Nephron (organoid): ENCODE results near the gene MST1R.
A peak's percentile ranks its signal among the peaks of the same experiment; 100 is the strongest.

Experiments used
- H3K27ac Mint-ChIP-seq, 3 experiments: 2 replicates each; pipeline ENCODE4 v1.8.0; 2020; ENCODE audit warnings: mixed read lengths in 3 of 3, mild to moderate bottlenecking in 2 of 3, moderate library complexity in 1 of 3
- H3K27me3 Mint-ChIP-seq: 2 replicates; pipeline ENCODE4 v1.8.0; 2021; ENCODE audit warnings: low read depth, mild to moderate bottlenecking, moderate library complexity, mixed read lengths
- H3K36me3 Mint-ChIP-seq: 2 replicates; pipeline ENCODE4 v1.8.0; 2020; ENCODE audit warnings: low read depth, mixed read lengths
- H3K4me1 Mint-ChIP-seq: 2 replicates; pipeline ENCODE4 v1.8.0; 2020; ENCODE audit warnings: mixed read lengths
- H3K4me3 Mint-ChIP-seq, 3 experiments: 2 replicates each; pipeline ENCODE4 v1.8.0; 2020; ENCODE audit warnings: mild to moderate bottlenecking in 3 of 3, mixed read lengths in 3 of 3, moderate library complexity in 2 of 3
- H3K9me3 Mint-ChIP-seq: 2 replicates; pipeline ENCODE4 v1.8.0; 2020; ENCODE audit warnings: mixed read lengths
- TF ChIP-seq, protein P1 (sequence below), 3 experiments: fragments of 200-600 bp; sonication (generic); IDR thresholded peaks; one replicate each; pipeline ENCODE4 v1.5.0; 2021; ENCODE audit warnings: antibody characterized with exemption in 3 of 3; ENCODE audit not compliant: unreplicated experiment in 3 of 3

The MST1R gene

DNA sequence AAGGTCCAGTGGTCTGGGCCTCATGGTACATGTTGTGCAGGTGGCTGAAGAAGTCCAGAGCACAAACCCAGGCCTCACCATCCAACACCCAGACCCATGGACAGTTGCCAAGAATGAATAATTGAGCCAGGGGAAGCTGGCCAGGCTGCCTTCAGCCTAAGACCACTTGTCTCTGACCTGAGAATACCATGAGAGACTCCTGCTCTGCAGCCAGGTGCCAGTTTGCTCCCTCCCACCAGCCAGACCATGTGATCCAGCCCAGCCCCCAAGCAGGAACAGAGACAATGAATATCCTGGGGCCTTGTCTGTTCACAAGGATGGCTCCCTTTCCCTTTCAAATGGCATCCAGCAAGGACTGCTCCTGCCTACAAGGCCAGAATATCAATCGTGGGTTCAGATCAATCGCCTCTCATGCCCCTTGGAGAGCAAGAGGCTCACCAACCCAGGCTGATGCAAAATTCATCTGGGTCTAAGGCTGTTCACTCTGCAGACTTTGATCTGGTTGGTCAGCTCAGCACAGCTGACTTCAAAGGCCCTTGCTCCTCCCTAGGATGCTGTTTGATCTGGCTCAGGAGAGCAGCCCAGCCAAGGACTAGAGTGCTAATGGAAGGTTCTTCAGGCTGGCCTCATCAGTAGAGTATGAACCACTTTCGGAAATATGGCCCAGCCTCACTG, 60.7 kb downstream of the MST1R start:
- TF ChIP-seq, protein P1, sequence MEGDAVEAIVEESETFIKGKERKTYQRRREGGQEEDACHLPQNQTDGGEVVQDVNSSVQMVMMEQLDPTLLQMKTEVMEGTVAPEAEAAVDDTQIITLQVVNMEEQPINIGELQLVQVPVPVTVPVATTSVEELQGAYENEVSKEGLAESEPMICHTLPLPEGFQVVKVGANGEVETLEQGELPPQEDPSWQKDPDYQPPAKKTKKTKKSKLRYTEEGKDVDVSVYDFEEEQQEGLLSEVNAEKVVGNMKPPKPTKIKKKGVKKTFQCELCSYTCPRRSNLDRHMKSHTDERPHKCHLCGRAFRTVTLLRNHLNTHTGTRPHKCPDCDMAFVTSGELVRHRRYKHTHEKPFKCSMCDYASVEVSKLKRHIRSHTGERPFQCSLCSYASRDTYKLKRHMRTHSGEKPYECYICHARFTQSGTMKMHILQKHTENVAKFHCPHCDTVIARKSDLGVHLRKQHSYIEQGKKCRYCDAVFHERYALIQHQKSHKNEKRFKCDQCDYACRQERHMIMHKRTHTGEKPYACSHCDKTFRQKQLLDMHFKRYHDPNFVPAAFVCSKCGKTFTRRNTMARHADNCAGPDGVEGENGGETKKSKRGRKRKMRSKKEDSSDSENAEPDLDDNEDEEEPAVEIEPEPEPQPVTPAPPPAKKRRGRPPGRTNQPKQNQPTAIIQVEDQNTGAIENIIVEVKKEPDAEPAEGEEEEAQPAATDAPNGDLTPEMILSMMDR (IDR thresholded peaks at IDR 0.05; ENCODE audit: unreplicated experiment in 3 of 3), result no peak
- H3K36me3 Mint-ChIP-seq, result peaks cover 7% of the 10 kb centered on the region
- no peaks in the 10 kb centered on the region for H3K27me3 Mint-ChIP-seq
- peak overlapping the region in 2 of 3 experiments; percentile 18 to 37 for H3K27ac Mint-ChIP-seq
- H3K4me3 Mint-ChIP-seq, result no peak overlapping the region
- H3K9me3 Mint-ChIP-seq, result no peaks in the 10 kb centered on the region
- peaks cover 28% of the 10 kb centered on the region for H3K4me1 Mint-ChIP-seq

DNA sequence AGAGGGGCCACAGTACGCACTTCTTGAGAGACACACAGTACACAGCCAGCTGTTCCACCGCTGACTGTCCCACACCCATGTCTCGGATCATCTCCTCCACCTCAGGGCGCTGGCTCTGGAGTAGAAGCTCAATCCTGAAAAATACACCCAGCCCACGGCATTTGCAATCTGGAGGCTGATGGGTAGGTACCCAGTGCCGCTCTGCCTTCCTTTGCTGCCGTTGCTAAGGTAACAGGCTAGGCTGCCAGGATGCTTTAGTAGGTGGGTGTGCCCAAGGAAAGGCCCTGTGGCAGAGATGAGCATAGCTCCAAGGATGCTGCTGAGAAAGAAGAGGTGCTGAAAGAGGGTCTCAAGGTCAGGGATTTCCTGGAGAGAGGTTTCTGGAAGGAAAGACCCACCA, 61.9 kb downstream of the MST1R start:
- TF ChIP-seq, protein P1 (IDR thresholded peaks at IDR 0.05; ENCODE audit: unreplicated experiment in 3 of 3), result no peak
- Mint-ChIP-seq H3K4me1 (peaks cover 28% of the 10 kb centered on the region), H3K27ac (peak overlapping the region; percentile 67 to 97 (median 97)), H3K4me3 (no peak overlapping the region), H3K27me3 (no peaks in the 10 kb centered on the region), H3K36me3 (peaks cover 12% of the 10 kb centered on the region), H3K9me3 (no peaks in the 10 kb centered on the region)

DNA sequence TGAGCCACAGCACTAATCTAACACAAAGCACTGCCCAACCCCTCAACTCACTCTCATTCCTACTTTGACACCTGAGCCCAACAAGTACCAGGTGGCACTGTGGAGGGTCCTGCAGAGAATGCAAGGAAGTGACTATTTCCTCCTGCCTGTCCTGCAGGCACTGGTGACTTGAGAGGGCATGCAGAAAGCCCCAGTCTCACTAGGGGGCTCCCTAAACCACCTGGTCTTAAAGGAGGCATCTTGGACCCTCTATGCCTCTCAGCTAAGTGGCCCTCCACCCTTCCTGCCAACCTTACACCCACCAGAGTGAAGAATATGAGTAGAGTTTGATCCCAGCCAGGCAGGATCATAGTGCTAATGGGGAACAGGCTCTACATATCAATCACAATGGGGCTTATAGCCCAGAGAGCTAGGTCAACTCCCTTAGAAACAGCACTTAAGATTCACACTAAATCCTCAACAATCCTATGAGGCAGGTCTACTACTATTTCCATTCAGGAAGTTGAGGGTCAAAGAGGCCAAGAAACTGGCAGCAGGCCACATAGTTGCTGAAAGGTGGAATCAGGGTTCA, 62.5 kb downstream of the MST1R start:
- peak overlapping the region; percentile 67 to 97 (median 97) for H3K27ac Mint-ChIP-seq

DNA sequence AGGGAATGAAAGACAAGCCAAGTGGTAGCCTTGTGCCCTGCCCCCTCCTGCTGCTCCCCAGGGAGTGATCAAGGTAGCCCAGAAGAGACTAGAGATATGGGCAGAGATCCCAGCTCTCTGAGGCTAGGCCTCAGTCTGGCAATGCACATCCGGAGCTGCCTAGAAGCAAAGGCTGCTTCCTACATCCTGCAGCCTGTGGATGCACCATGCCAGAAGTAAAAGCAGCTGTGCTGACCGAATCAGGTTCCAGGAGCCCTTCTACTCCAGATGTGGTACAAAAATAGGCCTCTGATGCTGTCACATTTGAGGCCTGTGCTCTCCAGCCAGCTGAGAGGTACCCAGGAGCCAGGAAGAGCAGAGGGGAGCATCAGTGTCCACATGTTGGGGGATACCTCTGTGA, 63.3 kb downstream of the MST1R start:
- Mint-ChIP-seq H3K27ac (peak overlapping the region; percentile 67 to 97 (median 97)), H3K4me1 (peaks cover 28% of the 10 kb centered on the region), H3K4me3 (no peak overlapping the region), H3K9me3 (no peaks in the 10 kb centered on the region), H3K36me3 (peaks cover 11% of the 10 kb centered on the region), H3K27me3 (no peaks in the 10 kb centered on the region)
- TF ChIP-seq, protein P1 (IDR thresholded peaks at IDR 0.05; ENCODE audit: unreplicated experiment in 3 of 3), result no peak

More for the DNA sequence above, 62.5 kb downstream of the MST1R start:
- no peak overlapping the region for H3K4me3 Mint-ChIP-seq
- H3K4me1 Mint-ChIP-seq, result peaks cover 28% of the 10 kb centered on the region
- H3K27me3 Mint-ChIP-seq, result no peaks in the 10 kb centered on the region
- peaks cover 14% of the 10 kb centered on the region for H3K36me3 Mint-ChIP-seq
- H3K9me3 Mint-ChIP-seq, result no peaks in the 10 kb centered on the region
- TF ChIP-seq, protein P1 (IDR thresholded peaks at IDR 0.05; ENCODE audit: unreplicated experiment in 3 of 3), result peak in 1 of 3 experiments; percentile 12

DNA sequence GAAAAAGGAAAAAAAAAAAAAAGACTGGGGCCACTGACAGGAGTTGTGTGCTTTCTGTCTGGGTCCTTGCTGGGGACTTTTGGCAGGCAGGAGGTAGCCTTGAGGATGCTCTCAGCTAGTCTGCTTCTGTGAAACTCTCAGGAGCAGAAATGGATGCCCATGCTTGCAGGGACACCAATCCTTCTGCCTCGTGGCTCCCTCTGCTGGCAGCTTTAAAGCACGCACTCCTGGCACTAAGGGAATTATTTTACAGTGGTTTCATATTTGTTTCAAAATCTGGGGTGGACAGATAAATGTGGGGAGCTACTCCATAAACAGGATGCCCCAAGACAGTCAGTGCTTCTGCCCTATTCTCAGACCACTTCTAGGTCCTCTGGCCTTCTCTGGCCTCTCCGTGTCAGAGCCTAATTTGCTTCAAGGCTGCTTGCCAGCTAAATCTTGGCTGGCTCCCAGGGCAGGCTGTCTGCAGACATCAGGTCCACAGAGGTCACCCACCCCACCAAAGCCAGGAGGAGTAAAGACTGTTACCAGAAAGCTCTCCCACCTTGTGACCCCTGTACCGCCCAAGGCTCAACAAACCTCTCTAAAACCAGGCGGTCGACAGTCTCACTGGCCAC, 64.4 kb downstream of the MST1R start:
- peaks cover 28% of the 10 kb centered on the region for H3K4me1 Mint-ChIP-seq
- H3K36me3 Mint-ChIP-seq, result peaks cover 15% of the 10 kb centered on the region
- H3K4me3 Mint-ChIP-seq, result peak overlapping the region in 1 of 3 experiments; percentile 22
- TF ChIP-seq, protein P1 (IDR thresholded peaks at IDR 0.05; ENCODE audit: unreplicated experiment in 3 of 3), result peak; percentile 84 to 89 (median 86)
- H3K27me3 Mint-ChIP-seq, result no peaks in the 10 kb centered on the region
- H3K27ac Mint-ChIP-seq, result peak overlapping the region; percentile 67 to 97 (median 89)
- H3K9me3 Mint-ChIP-seq, result no peaks in the 10 kb centered on the region
